ENCODE results near the gene PLEKHH2.

DNA sequence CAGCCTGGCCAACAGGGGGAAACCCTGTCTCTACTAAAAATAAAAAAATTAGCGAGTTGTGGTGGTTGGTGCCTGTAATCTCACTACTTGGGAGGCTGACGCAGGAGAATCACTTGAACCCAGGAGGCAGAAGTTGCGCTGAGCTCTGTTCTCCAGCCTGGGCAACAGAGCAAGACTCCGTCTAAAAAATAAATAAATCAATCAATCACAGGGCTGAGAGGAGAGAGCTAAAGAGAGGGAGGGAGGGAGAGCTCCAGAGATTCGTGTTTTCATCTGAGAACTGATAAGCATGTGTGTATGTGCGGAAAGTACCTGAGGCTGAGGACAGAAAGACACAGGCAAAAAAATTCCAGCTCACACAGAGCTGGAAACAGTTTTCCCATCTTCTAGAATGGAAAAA is 99.6 kb downstream of the PLEKHH2 start:
- TF ChIP-seq, protein P1, sequence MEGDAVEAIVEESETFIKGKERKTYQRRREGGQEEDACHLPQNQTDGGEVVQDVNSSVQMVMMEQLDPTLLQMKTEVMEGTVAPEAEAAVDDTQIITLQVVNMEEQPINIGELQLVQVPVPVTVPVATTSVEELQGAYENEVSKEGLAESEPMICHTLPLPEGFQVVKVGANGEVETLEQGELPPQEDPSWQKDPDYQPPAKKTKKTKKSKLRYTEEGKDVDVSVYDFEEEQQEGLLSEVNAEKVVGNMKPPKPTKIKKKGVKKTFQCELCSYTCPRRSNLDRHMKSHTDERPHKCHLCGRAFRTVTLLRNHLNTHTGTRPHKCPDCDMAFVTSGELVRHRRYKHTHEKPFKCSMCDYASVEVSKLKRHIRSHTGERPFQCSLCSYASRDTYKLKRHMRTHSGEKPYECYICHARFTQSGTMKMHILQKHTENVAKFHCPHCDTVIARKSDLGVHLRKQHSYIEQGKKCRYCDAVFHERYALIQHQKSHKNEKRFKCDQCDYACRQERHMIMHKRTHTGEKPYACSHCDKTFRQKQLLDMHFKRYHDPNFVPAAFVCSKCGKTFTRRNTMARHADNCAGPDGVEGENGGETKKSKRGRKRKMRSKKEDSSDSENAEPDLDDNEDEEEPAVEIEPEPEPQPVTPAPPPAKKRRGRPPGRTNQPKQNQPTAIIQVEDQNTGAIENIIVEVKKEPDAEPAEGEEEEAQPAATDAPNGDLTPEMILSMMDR (IDR thresholded peaks at IDR 0.05; ENCODE audit: borderline replicate concordance, extremely low read depth, low read length, poor library complexity, severe bottlenecking): no peak
- no peak for TF ChIP-seq EZH2 (IDR thresholded peaks at IDR 0.05; ENCODE audit: borderline replicate concordance, low read depth, low read length, severe bottlenecking)

Data from DND-41 (cell line).